Activated CD8-positive, alpha-beta memory T cell treated with anti-CD3 and anti-CD28 coated beads for 4 hours (primary cell): ENCODE measurements around the gene ATP7A.
A peak's percentile ranks its signal among the peaks of the same experiment; 100 is the strongest.
"Not testable (repeated sequence)": the region's sequence is repeated elsewhere in the genome, so short reads cannot be mapped to it uniquely, and the experiment has no call there.

Source experiments
- DNase-seq, 2 donors: peaks; one replicate each; pipeline ENCODE4 v3.0.0-alpha.2; 2020; ENCODE audit warnings: low read depth in 2 of 2

The ATP7A gene

DNA sequence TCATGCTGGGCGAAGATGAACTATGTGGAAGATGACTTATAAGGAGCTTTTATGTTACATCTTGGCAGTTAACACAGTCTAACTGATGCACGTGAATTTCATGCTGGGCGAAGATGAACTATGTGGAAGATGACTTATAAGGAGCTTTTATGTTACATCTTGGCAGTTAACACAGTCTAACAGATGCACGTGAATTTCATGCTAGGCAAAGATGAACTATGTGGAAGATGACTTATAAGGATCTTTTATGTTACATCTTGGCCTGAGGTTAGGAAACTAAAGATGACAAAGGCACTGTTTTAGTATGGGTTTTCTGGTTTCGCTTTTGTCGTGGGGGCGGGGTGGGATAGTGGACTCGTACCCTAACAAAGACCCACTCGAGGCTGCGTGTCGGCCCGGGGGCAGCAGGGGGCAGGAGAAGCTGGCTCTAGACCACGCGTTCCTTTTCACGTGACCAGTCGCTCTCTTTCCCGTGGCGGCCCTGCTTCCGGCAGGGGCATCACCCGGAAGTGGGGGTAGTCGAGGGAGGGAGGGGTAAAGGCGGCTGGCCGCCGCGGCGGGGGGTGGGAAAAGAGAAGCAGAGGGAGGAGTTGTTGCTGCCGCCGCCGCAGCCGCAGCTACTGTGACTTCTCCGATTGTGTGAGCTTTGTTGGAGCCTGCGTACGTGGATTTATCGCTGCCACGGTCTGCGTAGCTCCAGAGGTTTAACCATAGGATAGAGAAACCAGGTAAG lies at the start of gene ATP7A:
Gene ATP7A, plus strand, starts transcription at position 586 of the 733 bp plus-strand sequence. CDS start 60,949 bp downstream, outside the sequence.
- peak; percentile 87 to 91 for DNase-seq

- no peak for DNase-seq
Measured at GRCh38 chrX:77875372-77875771, 35.1 kb upstream of the ATP7A start.

GRCh38 chrX:77881418-77881817 lies 29.1 kb upstream of the ATP7A start:
- not testable (repeated sequence) for DNase-seq

GRCh38 chrX:77892887-77893286 lies 17.6 kb upstream of the ATP7A start:
- DNase-seq = no peak

- DNase-seq = no peak
Measured at GRCh38 chrX:77893713-77894112, 16.8 kb upstream of the ATP7A start.

- peak; percentile 76 to 87 for DNase-seq
Measured at GRCh38 chrX:77894921-77895886, 15.3 kb upstream of the ATP7A start, which contains the start of gene MAGT1. Gene MAGT1 (minus strand): TSS chrX:77895435. CDS start chrX:77895410, 25 bp downstream.

DNA sequence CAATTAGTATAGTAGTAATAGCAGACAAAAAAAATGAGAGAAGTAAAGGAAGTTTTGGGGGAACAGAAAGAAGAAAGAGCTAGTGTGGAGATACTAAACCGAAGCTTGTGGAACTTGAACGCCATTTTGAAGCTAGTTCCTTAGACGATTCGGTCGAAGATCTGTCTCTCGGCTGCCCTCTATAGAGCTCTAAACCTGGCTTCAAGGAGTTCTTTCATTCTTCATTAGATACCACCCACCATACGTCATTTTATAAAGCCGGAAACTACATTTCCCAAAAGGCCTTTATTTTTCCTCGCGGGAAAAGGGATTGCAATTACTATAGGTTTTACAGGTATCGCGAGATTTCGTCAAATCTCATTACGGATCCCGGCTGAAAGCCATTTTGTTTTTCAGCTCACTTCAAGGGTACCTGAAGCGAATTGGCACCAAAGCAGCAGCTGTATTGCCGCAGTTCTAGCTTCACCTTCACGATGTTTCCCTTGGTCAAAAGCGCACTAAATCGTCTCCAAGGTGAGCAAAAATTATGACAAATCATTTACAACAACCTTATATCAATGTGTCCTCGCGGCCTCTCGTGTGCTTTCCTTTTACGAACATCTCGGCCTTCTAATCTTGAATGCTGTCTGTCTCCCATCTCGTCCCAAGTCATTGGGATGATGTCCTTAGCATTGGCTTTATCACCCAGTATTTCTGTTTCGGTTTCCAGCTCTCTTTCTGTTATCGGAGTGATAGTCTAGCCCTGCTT lies 11.2 kb upstream of the ATP7A start, which contains the start of gene COX7B:
Gene COX7B, plus strand, starts transcription at position 388 of the 748 bp plus-strand sequence. Its CDS starts 86 bp downstream, at position 474.
- DNase-seq = peak; percentile 11 to 42

- DNase-seq = no peak
Measured at GRCh38 chrX:77900688-77901087, 9.8 kb upstream of the ATP7A start.

GRCh38 chrX:77901506-77901905 lies 9.0 kb upstream of the ATP7A start:
- no peak for DNase-seq

DNA sequence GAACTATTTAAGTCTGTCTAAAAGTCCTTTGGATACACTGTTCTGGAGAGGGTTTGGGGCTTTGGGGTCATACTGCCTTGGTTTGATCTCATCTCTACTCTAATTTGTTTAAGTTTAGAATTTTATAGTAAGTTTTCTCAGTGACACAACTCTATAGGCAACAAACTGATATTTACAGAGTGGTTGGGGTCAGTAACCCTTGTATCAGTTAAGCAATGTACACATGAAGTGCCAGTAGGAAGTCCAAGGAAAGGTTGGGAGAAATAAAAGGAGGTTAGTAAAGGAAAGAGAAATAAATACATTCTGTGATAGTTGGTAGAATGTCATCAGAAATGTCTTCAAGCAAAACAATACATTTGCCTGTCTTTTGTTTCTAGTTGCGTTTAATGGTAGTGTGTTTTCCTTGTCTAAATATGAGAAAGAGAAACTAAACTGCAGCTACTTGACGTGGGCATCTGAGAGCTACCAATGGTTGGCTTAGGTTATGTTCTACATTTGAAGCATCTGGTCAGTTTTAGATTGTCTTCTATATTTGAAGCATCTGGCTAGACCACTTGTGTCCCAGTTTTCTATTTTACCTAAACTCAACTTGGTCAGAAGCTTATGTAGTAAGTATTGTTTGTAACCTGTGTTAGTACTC lies 6.9 kb downstream of the ATP7A start:
- DNase-seq = no peak

GRCh38 chrX:77918568-77918967 lies 8.1 kb downstream of the ATP7A start:
- no peak for DNase-seq

DNA sequence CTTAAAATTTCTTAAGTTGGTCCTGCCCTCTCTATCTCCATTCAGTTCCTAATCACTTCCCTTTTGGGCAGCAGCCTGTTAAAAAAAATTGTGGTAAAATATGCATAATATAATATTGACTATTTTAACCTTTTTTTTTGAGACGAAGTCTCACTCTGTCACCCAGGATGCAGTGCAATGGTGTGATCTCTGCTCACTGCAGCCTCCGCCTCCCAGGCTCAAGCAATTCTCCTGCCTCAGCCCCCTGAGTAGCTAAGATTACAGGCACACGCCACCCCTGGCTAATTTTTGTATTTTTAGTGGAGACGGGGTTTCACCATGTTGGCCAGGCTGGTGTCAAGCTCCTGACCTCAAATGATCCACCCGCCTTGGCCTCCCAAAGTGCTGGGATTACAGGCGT lies 8.9 kb downstream of the ATP7A start:
- not testable (repeated sequence) for DNase-seq

GRCh38 chrX:77922787-77923186 lies 12.3 kb downstream of the ATP7A start:
- DNase-seq = no peak

GRCh38 chrX:77924320-77924859 lies 13.9 kb downstream of the ATP7A start:
- no peak for DNase-seq

- no peak for DNase-seq
Measured at GRCh38 chrX:77925764-77926163, 15.3 kb downstream of the ATP7A start.

DNA sequence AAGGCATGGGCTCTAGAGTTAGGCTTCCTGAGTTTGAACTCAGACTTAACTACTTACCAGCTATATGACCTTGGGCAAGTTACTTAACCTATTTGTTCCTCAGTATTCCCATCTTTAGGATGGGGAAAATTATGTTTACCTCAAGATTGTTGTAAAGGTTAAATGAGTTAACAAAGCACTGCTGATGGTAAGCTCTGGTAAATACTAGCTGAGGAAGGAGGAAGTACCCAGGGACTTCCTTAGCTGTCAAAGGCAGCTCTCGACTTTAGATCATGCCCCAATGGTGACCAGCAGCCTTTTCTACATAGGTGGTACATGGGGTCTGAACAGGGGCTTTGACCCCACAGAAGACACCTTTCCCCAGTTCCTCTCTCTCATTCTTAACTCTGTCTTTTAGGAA lies 20.1 kb downstream of the ATP7A start:
- no peak for DNase-seq

DNA sequence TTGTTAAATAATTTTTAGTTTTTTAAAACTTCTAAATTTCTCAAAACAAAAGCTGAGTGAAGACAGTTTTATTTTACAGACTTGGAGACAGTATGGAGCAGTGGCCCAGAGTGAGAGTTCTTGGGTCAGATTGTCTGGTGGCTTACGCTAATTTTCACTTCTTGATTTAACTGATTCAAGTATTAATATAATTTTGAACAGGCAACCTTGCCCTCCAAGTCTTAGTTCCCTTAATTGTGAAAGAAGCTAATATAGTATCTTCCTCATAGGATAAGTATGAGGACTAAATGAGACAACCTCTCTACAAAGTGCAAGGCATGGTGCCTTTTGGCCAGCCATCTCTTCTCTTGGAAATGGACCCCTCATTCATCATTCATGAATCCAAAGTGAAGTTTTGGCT lies 25.4 kb downstream of the ATP7A start:
- DNase-seq = no peak

DNA sequence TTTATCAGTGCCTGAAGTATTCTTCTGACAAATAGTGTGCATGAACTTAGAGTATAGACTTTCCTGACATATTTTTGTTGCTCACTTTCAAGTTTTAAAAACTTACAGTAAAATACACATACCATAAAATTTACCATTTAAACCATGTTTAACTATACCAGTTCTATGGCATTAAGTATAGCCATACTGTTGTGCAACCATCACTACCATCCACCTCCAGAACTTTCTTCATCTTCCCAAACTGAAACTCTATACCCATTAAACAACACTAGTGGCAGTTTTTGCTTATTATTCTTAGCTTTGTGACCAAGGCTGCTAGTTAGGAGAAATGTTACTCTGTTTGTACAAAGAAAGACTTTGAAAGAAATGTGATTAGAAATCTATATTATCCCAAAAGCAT lies 25.8 kb downstream of the ATP7A start:
- no peak for DNase-seq

DNA sequence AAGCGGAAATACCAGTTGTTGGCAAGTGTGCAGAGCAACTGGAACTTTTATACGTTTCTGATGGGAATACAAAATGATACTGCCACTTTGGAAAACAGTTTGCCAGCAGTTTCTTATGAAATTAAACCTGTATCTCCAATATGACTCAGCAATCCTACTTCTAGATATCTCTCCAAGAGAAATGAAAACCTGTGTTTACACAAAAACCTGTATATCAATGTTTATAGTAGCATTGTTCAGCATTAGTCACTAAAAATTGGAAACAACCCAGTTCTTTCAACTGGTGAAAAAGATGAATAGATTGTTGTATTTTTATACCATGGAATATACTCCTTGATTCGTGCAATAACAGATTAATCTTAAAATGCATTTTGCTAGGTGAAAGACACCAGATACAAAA lies 26.8 kb downstream of the ATP7A start:
- no peak for DNase-seq

DNA sequence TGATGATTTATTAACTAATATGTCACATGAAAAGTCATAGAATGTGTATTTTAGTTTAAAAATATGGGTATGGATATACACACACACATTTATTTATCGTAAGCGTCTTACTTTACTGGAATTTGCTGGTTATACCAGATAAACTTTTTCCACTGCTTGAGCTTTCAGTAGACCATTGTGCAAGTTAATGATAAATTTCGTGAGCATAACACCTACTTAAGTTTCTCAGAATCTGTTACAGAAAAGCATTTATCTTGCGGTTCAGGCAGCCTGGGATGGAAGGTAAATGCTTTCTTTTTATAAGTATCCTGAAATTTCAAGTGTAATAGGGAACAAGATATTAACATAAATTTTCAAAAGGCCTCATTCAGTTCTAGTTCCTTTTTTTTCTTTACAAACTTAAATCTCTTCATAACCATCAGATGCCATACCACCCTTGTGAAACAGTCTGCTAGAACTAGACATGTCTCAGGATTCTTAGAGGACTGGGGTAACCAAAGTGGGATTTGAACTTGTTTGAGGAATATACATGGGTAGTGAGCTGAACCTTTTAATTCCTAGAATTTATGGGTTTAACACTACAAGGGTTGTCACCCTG lies 27.7 kb downstream of the ATP7A start:
- no peak for DNase-seq

DNA sequence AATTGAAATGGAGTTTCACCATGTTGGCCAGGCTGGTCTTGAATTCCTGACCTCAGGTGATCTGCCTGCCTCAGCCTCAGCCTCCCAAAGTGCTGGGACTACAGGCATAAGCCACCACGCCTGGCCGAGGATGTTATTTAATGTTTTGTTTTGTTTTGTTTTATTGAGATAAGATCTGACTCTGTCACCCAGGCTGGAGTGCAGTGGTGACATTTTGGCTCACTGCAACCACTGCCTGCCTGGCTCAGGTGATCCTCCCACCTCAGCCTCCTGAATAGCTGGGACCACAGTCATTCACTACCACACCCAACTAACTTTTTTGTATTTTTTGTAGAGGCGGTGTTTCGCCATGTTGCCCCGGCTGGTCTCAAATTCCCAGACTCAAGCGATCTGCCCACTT lies 34.5 kb downstream of the ATP7A start:
- DNase-seq = not testable (repeated sequence)
